GM19467 (cell line): ENCODE measurements around the gene ETFB.

ENCODE experiments used
- ATAC-seq: cut with Tn5 transposase; IDR thresholded peaks from one replicate; pipeline ENCODE4 v1.9.1; 2021; ENCODE audit warnings: mild to moderate bottlenecking, moderate library complexity; ENCODE audit not compliant: unreplicated experiment

The ETFB gene

GRCh38 chr19:51372649-51373504 is 6.7 kb upstream of the ETFB start, which contains the start of gene NKG7:
Gene NKG7, minus strand, starts transcription at chr19:51372654. Its CDS starts 119 bp downstream, at chr19:51372535.
- no peak for ATAC-seq

- no peak for ATAC-seq
Measured at GRCh38 chr19:51372021-51372648, 5.9 kb upstream of the ETFB start.

- no peak for ATAC-seq
Measured at GRCh38 chr19:51371186-51371690, 5.0 kb upstream of the ETFB start.

- ATAC-seq: no peak
Measured at GRCh38 chr19:51370230-51370629, 4.0 kb upstream of the ETFB start.

- ATAC-seq: no peak
Measured at GRCh38 chr19:51368366-51369282, 2.4 kb upstream of the ETFB start, which contains the start of gene CLDND2. Gene CLDND2, minus strand, starts transcription at chr19:51369003. Its CDS starts 426 bp downstream, at chr19:51368577.

GRCh38 chr19:51367565-51368365 is 1.6 kb upstream of the ETFB start:
- ATAC-seq: peak; percentile 62

GRCh38 chr19:51367255-51367564 is 1.0 kb upstream of the ETFB start:
- no peak for ATAC-seq

- ATAC-seq: peak; percentile 48
Measured at GRCh38 chr19:51366389-51367254, 434 bp upstream of the ETFB start.

GRCh38 chr19:51365211-51365964 is 800 bp downstream of the ETFB start:
- no peak for ATAC-seq

- no peak for ATAC-seq
Measured at GRCh38 chr19:51364200-51365106, 1.7 kb downstream of the ETFB start.

GRCh38 chr19:51361239-51361638 is 4.9 kb downstream of the ETFB start:
- no peak for ATAC-seq

- ATAC-seq: no peak
Measured at GRCh38 chr19:51359294-51359693, 6.9 kb downstream of the ETFB start.

- no peak for ATAC-seq
Measured at GRCh38 chr19:51357952-51358351, 8.2 kb downstream of the ETFB start.

GRCh38 chr19:51356159-51356801 is 9.9 kb downstream of the ETFB start:
- no peak for ATAC-seq

- ATAC-seq: no peak
Measured at GRCh38 chr19:51354742-51355148, 11.4 kb downstream of the ETFB start.

- no peak for ATAC-seq
Measured at GRCh38 chr19:51354103-51354741, 12.0 kb downstream of the ETFB start.
